GM18858 (cell line): ENCODE results near the gene CLEC16A.

Source experiments
- ATAC-seq: cut with Tn5 transposase; IDR thresholded peaks from one replicate; pipeline ENCODE4 v1.9.1; 2021; ENCODE audit not compliant: unreplicated experiment

Gene CLEC16A

GRCh38 chr16:11134722-11135463 is 190.5 kb downstream of the CLEC16A start:
- no peak for ATAC-seq

GRCh38 chr16:11135464-11135973 is 191.2 kb downstream of the CLEC16A start:
- ATAC-seq = no peak

- ATAC-seq = no peak
Observed at GRCh38 chr16:11136600-11136999, 192.2 kb downstream of the CLEC16A start.

DNA sequence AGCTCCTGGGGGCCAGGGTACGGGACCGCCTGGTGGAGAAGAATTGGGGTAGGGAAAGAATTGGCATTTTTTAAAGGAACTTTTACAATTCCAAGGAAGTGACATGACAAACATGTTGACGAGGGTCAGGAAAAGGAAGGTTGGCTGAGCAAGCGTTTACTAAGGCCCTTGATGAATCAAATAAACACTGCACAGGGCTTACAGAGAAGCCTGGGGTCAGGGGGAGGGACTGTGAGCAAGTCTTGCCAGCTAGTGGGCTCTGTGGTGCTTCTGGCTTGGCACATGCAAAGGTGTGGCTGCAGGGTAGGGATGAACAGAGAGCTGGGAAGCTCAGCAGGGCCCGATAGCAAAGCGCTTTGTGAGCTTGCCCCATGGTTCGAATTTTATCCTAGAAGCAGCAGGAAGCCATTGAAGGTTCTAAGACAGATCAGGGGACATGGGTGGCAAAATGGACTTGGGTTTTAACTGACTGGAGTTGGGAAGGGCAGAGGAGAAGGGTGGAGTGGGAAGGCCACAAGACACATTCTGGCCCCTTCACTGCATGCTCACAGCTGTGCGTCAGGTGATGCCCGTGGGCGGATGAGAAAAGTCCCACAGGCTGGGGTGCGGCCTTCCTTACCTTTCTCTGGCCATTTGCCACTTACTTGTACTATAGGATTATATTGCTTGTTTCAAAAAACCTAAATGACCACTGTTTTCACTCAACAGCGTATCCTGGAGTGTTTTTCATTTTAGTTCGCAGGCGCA is 193.8 kb downstream of the CLEC16A start:
- ATAC-seq = no peak

DNA sequence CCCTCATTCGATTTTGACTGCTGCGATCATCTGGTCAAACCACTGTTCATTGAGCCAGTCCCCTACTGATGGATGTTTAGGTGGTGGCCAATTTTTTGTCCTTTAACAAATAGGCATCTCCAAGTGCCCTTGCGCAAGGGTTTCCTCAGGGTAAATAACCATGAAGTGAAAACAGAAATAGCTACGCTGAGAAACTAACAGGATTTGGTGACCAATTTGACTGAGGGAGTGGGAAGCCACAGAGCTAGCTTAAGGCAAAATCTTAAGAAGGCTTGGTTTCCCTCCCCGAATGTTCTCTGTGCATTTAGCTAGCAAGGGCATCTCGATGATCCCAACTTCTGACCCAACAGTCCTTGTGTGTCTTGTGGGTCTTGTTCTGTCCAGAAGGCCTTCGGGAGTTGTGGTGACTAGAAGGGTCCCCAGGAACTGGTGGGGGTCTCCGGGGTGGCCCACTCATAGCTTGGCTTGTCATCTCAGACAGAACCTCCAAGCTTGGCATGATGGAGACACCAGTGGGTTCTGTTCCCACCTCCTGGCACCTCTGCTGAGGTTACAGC is 194.5 kb downstream of the CLEC16A start:
- ATAC-seq = no peak

DNA sequence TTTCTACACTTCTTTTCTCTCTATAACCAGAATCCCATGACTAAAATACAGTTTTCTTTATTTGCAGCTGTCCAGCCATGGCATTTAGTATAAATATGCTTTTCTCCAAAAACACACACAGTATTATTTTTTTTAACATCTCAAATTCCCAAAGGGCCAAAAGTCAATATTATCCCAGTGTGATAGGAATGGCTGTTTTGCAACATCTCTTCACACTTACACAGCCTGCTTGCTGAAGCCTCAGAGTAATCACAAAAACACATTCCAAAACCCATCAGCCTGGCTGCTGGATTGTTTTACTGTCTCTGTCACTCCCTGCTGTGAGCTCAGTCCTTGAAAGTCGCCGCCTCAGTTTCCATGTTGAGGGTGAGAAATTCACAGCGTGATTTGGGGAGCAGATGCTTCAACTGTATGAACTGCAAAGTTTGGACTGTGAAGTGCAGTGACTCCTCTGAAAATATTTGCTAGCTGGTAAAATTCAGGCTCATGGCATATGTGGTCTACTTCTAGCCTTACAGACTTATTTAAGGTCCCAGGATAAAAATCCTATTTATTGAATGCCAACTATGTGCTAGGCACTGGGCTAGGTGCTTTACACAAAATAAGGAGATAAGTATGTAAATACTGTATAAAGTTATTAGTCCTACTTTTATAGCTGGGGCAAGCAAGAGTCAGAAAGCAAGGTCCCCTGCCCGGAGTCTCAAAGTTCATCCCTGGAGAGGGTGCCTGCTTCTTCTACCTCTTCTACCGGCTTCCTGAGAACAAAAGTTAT is 195.1 kb downstream of the CLEC16A start:
- no peak for ATAC-seq

- no peak for ATAC-seq
Observed at GRCh38 chr16:11140098-11140375, 195.7 kb downstream of the CLEC16A start.

DNA sequence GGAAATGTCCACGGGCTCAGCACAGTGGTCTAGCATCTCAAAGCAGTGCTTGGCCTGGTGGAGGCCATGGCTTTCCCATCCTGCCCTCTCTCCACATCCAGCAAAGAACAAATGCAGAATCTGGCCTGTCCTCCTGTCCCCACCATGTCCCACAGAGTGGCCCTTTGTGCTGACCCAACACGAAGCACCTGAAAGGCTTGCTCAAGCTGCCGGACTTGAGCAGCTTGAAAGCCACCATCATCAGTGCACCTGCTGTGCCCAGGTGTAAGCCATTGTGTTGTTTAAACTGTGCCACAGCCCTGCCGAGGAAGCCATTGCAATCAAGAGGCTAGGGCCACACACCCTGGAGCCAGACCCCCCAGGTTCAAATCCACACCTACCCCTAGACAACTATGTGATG is 196.1 kb downstream of the CLEC16A start:
- no peak for ATAC-seq

DNA sequence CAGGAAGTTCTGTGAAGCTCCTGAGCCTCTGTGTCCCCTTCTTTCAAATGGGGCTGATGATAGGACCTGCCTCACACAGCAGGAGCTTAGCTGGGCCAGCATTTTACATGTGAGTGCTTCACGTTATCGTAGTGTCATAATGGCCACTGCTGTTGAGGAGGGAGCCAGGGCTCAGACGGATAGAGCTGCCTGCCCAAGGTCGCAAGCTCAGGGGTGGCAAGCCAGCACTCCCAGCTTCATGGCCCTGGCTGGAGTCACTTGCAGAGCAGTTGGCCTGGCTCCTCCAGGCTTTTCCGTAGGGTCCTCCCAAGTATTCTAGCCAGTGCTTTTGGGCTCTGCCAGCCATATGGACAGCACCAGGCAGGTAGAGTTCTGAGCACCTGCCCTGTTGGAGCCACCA is 196.5 kb downstream of the CLEC16A start:
- ATAC-seq = no peak

GRCh38 chr16:11141409-11142260 is 197.3 kb downstream of the CLEC16A start:
- ATAC-seq = no peak

GRCh38 chr16:11142261-11142630 is 197.9 kb downstream of the CLEC16A start:
- no peak for ATAC-seq

DNA sequence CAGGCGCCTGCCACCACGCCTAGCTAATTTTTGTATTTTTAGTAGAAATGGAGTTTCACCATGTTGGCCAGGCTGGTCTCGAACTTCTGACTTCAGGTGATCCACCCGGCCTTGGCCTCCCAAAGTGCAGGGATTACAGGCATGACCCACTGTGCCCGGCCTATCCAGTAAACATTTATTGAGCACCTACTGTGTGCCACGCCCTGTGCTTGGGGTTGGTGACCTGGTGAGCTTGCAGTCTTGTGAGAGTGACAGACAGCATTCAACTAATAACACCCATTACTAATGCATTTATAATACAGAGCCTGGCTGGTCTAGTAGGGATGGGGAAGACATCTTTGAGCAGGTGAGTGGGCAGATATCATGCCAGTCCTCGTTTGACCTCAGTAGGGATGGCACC is 198.6 kb downstream of the CLEC16A start:
- no peak for ATAC-seq

DNA sequence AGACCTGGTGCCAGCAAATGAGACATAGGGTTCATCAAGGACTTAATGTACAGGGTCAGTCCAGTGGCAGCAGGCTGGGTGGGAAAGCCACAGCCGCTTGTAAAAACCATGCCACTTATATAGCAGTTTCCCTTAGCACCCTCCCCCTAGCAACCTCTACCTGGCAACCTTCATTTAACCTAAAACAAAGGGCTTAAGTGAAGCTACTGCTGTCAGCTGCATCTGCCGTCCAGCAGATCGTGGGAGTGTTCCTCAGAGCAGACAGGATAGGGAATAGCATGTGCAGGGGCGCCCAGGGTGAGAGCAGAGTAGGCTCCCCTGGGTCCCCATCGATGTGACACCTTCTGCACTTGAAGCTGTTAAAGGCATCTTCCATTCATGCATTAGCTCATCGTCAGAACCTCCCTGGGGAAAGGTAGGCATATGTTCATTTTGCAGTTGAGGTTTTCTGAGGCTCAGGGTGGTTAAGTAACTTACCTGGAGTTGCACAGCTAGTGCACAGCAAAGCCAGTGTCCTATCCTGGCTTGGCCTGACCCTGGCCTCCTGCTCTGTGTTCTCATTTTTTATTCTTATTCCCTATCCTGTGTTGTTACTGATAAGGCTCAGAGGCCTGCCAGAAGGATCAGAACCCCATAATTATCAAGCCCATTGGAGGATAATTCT is 199.1 kb downstream of the CLEC16A start:
- no peak for ATAC-seq

- no peak for ATAC-seq
Observed at GRCh38 chr16:11144122-11144521, 199.8 kb downstream of the CLEC16A start.

DNA sequence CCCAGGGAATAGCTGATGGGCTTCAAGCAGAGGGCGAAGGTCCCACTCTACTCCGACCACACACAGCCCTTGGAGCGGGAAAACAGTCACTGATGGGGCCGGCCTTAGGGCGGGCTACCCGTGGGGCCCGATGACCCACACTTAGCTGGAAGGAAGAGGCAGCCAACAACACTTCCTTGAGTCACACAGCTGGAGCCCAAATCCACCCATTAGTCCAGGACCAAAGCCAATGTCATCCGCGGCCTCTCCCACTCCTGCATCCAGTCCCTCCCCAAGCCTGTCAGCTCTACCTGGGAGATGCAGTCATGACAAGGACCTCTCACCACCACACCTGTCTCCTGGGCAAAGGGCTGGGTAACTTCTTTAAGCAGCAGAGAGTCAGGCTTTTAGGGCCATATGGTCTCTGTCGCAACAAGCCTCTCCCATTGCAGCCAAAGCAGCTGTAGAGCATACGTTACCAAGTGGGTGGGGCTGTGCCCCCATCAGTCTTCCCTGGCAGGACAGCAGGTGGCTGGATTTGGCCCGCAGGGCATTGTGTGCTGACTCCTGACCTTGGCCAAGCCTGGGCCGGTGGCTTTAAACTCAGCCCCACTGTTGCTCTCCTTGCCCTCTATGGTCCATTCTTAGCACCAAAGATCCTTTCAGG is 200.9 kb downstream of the CLEC16A start:
- ATAC-seq = no peak

DNA sequence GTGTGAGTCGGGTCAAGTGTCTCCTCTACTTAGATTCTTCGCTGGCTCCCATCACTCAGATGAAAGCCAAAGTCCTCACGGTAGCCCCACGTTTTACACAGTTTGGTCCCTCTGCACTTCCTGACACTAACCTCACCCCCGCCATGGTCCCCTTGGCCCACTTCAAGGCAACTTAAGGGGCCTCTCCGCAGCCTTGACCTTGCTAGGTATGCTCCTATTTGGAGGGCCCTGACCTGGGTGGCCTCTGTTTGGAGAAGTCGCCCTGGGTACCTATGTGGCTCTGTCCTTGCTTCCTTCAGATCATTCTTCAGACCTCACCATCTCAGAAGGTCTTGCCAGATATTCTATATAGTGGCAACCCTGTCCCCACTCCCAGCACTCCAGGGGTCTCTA is 201.5 kb downstream of the CLEC16A start:
- ATAC-seq = no peak

- ATAC-seq = no peak
Observed at GRCh38 chr16:11147033-11147753, 202.8 kb downstream of the CLEC16A start.

DNA sequence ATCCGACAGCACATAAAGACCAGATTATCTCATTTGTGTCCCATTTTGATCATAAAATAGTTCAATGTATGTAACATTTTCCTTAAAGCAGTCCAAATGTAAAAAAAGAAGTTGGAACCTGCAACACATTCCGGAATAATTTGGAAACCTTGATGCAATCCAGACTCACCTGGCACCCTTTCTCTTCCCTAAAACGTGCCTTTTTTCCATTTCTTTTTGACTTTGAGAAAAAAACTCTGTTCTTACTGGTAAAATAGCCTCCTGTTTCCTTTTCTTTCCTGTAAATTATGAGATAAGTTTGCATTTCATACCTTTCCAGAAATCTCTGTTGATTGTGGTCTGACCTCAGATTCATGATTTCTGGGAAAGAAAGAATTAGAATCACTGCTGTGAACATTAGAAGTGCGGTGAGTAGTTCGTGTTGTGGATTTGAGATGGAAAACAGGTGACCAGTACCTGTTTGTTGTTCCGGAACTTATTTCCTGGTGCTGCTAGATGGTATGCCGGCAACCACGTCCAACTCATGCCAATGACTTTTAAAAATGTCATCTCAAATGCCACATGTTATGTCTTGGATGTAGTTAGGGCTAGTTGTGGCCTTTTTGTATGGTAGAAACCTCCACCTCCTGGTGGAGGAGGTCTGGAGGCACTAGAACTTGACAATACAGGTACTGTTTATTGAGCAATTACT is 203.5 kb downstream of the CLEC16A start:
- ATAC-seq = no peak
